ENCODE data around the gene IDS.

GRCh38 chrX:149505671-149506070 lies 565 bp upstream of the IDS start:
- TF ChIP-seq, protein P1, sequence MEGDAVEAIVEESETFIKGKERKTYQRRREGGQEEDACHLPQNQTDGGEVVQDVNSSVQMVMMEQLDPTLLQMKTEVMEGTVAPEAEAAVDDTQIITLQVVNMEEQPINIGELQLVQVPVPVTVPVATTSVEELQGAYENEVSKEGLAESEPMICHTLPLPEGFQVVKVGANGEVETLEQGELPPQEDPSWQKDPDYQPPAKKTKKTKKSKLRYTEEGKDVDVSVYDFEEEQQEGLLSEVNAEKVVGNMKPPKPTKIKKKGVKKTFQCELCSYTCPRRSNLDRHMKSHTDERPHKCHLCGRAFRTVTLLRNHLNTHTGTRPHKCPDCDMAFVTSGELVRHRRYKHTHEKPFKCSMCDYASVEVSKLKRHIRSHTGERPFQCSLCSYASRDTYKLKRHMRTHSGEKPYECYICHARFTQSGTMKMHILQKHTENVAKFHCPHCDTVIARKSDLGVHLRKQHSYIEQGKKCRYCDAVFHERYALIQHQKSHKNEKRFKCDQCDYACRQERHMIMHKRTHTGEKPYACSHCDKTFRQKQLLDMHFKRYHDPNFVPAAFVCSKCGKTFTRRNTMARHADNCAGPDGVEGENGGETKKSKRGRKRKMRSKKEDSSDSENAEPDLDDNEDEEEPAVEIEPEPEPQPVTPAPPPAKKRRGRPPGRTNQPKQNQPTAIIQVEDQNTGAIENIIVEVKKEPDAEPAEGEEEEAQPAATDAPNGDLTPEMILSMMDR (IDR thresholded peaks at IDR 0.05; ENCODE audit: insufficient read depth, low read length), result no peak
- TF ChIP-seq REST (IDR thresholded peaks at IDR 0.05; ENCODE audit: insufficient replicate concordance, low read depth), result no peak
- no peak for TF ChIP-seq POLR2AphosphoS5 (IDR thresholded peaks at IDR 0.05; ENCODE audit: low read depth)
- TF ChIP-seq SPI1 (IDR thresholded peaks at IDR 0.05; ENCODE audit: borderline replicate concordance, low read depth), result no peak
- TF ChIP-seq GABPA (IDR thresholded peaks at IDR 0.05; ENCODE audit: low read depth), result no peak

All from HL-60 (cell line).